GF-D8 (cell line): ENCODE data around the gene PLEKHA6.

ENCODE experiments used
- DNase-seq: peaks from one replicate; lab custom pipeline; 2025; lab: John Stamatoyannopoulos, UW

The PLEKHA6 gene

GRCh38 chr1:204359474-204360255, at the start of gene PLEKHA6:
Gene PLEKHA6 (minus strand): TSS chr1:204359929. CDS start chr1:204273727, 86,202 bp downstream.
- DNase-seq: no peak

GRCh38 chr1:204409123-204409522, 49.4 kb upstream of the PLEKHA6 start:
- DNase-seq: no peak

GRCh38 chr1:204408602-204409001, 48.9 kb upstream of the PLEKHA6 start:
- no peak for DNase-seq

- peak; percentile 11 for DNase-seq
Observed at GRCh38 chr1:204408074-204408507, 48.4 kb upstream of the PLEKHA6 start.

- DNase-seq: no peak
Observed at GRCh38 chr1:204407295-204407971, 47.7 kb upstream of the PLEKHA6 start.

- no peak for DNase-seq
Observed at GRCh38 chr1:204406621-204407020, 46.9 kb upstream of the PLEKHA6 start.

GRCh38 chr1:204405988-204406387, 46.3 kb upstream of the PLEKHA6 start:
- no peak for DNase-seq

- DNase-seq: no peak
Observed at GRCh38 chr1:204404629-204405028, 44.9 kb upstream of the PLEKHA6 start.

GRCh38 chr1:204402391-204402790, 42.7 kb upstream of the PLEKHA6 start:
- DNase-seq: no peak

- DNase-seq: no peak
Observed at GRCh38 chr1:204401730-204402129, 42.0 kb upstream of the PLEKHA6 start.

- no peak for DNase-seq
Observed at GRCh38 chr1:204400882-204401510, 41.3 kb upstream of the PLEKHA6 start.

- peak; percentile 36 for DNase-seq
Observed at GRCh38 chr1:204398197-204399125, 38.7 kb upstream of the PLEKHA6 start.

GRCh38 chr1:204396015-204396583, 36.4 kb upstream of the PLEKHA6 start:
- no peak for DNase-seq

- no peak for DNase-seq
Observed at GRCh38 chr1:204391629-204392028, 31.9 kb upstream of the PLEKHA6 start.

GRCh38 chr1:204390751-204391466, 31.2 kb upstream of the PLEKHA6 start:
- peak; percentile 12 for DNase-seq

GRCh38 chr1:204385727-204386126, 26.0 kb upstream of the PLEKHA6 start:
- no peak for DNase-seq

- DNase-seq: no peak
Observed at GRCh38 chr1:204384636-204385352, 25.1 kb upstream of the PLEKHA6 start.

- no peak for DNase-seq
Observed at GRCh38 chr1:204383163-204383904, 23.6 kb upstream of the PLEKHA6 start.

- no peak for DNase-seq
Observed at GRCh38 chr1:204382714-204383083, 23.0 kb upstream of the PLEKHA6 start.
